ENCODE measurements around the gene UNC13B. TPM values are rescaled to one million over a fixed set of nuclear protein-coding genes. Genes with fewer than 3 reads are reported as not detected.

Gene UNC13B
- total RNA-seq, 1 experiment from 2014 or later = not detected

GRCh38 chr9:35340046-35340445, 178.2 kb downstream of the UNC13B start:
- Histone ChIP-seq H3K4me2 (ENCODE audit: low read depth, low read length, poor library complexity, severe bottlenecking) (no peak overlapping the region), H3K27ac (ENCODE audit: low read length) (no peak overlapping the region), H2AFZ (ENCODE audit: low read length) (no peak overlapping the region), H3K27me3 (ENCODE audit: low read length) (no peaks in the 10 kb centered on the region), H3K4me1 (ENCODE audit: low read length) (no peaks in the 10 kb centered on the region), H4K20me1 (ENCODE audit: insufficient read depth, low read depth, low read length) (no peaks in the 10 kb centered on the region), H3K79me2 (ENCODE audit: low read length) (no peaks in the 10 kb centered on the region), H3K9me2 (replicated peaks; ENCODE audit: insufficient read depth, low read length) (no peaks in the 10 kb centered on the region), H3K9me3 (ENCODE audit: low read length) (no peaks in the 10 kb centered on the region), H3K36me3 (ENCODE audit: insufficient read depth, low read length) (no peaks in the 10 kb centered on the region), H3K9ac (ENCODE audit: low read length) (no peak overlapping the region), H3K4me3 (ENCODE audit: low read length) (no peak overlapping the region)
- DNase-seq = no peak

- H3K4me3 ChIP-seq (ENCODE audit: low read length) = no peak overlapping the region
- H3K27ac ChIP-seq (ENCODE audit: low read length) = no peak overlapping the region
- no peak overlapping the region for H3K9ac ChIP-seq (ENCODE audit: low read length)
- H4K20me1 ChIP-seq (ENCODE audit: insufficient read depth, low read depth, low read length) = no peaks in the 10 kb centered on the region
- no peak overlapping the region for H2AFZ ChIP-seq (ENCODE audit: low read length)
- no peaks in the 10 kb centered on the region for H3K27me3 ChIP-seq (ENCODE audit: low read length)
- H3K36me3 ChIP-seq (ENCODE audit: insufficient read depth, low read length) = no peaks in the 10 kb centered on the region
- no peaks in the 10 kb centered on the region for H3K4me1 ChIP-seq (ENCODE audit: low read length)
- H3K9me2 ChIP-seq (replicated peaks; ENCODE audit: insufficient read depth, low read length) = no peaks in the 10 kb centered on the region
- no peak for DNase-seq
- H3K9me3 ChIP-seq (ENCODE audit: low read length) = no peaks in the 10 kb centered on the region
- H3K79me2 ChIP-seq (ENCODE audit: low read length) = no peaks in the 10 kb centered on the region
- no peak overlapping the region for H3K4me2 ChIP-seq (ENCODE audit: low read depth, low read length, poor library complexity, severe bottlenecking)
Measured at GRCh38 chr9:35341021-35341420, 179.2 kb downstream of the UNC13B start.

- Histone ChIP-seq H2AFZ (ENCODE audit: low read length) (no peak overlapping the region), H3K9me3 (ENCODE audit: low read length) (no peaks in the 10 kb centered on the region), H3K4me1 (ENCODE audit: low read length) (no peaks in the 10 kb centered on the region), H4K20me1 (ENCODE audit: insufficient read depth, low read depth, low read length) (no peaks in the 10 kb centered on the region), H3K79me2 (ENCODE audit: low read length) (no peaks in the 10 kb centered on the region), H3K36me3 (ENCODE audit: insufficient read depth, low read length) (no peaks in the 10 kb centered on the region), H3K27ac (ENCODE audit: low read length) (no peak overlapping the region), H3K4me3 (ENCODE audit: low read length) (no peak overlapping the region), H3K27me3 (ENCODE audit: low read length) (no peaks in the 10 kb centered on the region), H3K4me2 (ENCODE audit: low read depth, low read length, poor library complexity, severe bottlenecking) (no peak overlapping the region), H3K9ac (ENCODE audit: low read length) (no peak overlapping the region), H3K9me2 (replicated peaks; ENCODE audit: insufficient read depth, low read length) (no peaks in the 10 kb centered on the region)
- no peak for DNase-seq
Measured at GRCh38 chr9:35341585-35341984, 179.8 kb downstream of the UNC13B start.

- Histone ChIP-seq H2AFZ (ENCODE audit: low read length) (no peak overlapping the region), H3K4me1 (ENCODE audit: low read length) (no peaks in the 10 kb centered on the region), H3K9me2 (replicated peaks; ENCODE audit: insufficient read depth, low read length) (no peaks in the 10 kb centered on the region), H3K9me3 (ENCODE audit: low read length) (no peaks in the 10 kb centered on the region), H3K9ac (ENCODE audit: low read length) (no peak overlapping the region), H4K20me1 (ENCODE audit: insufficient read depth, low read depth, low read length) (no peaks in the 10 kb centered on the region), H3K27me3 (ENCODE audit: low read length) (no peaks in the 10 kb centered on the region), H3K79me2 (ENCODE audit: low read length) (no peaks in the 10 kb centered on the region), H3K27ac (ENCODE audit: low read length) (no peak overlapping the region), H3K36me3 (ENCODE audit: insufficient read depth, low read length) (no peaks in the 10 kb centered on the region), H3K4me3 (ENCODE audit: low read length) (no peak overlapping the region), H3K4me2 (ENCODE audit: low read depth, low read length, poor library complexity, severe bottlenecking) (no peak overlapping the region)
- DNase-seq = no peak
Measured at GRCh38 chr9:35342221-35342958, 180.6 kb downstream of the UNC13B start.

- Histone ChIP-seq H3K79me2 (ENCODE audit: low read length) (no peaks in the 10 kb centered on the region), H3K27ac (ENCODE audit: low read length) (no peak overlapping the region), H3K9me3 (ENCODE audit: low read length) (no peaks in the 10 kb centered on the region), H3K9ac (ENCODE audit: low read length) (no peak overlapping the region), H3K4me3 (ENCODE audit: low read length) (no peak overlapping the region), H3K4me2 (ENCODE audit: low read depth, low read length, poor library complexity, severe bottlenecking) (no peak overlapping the region), H3K4me1 (ENCODE audit: low read length) (no peaks in the 10 kb centered on the region), H3K9me2 (replicated peaks; ENCODE audit: insufficient read depth, low read length) (no peaks in the 10 kb centered on the region), H3K36me3 (ENCODE audit: insufficient read depth, low read length) (no peaks in the 10 kb centered on the region), H4K20me1 (ENCODE audit: insufficient read depth, low read depth, low read length) (no peaks in the 10 kb centered on the region), H3K27me3 (ENCODE audit: low read length) (0 out of 2 replicates have a peak, but pooled peaks cover 3% of the 10 kb centered on the region), H2AFZ (ENCODE audit: low read length) (no peak overlapping the region)
- DNase-seq = no peak
Measured at GRCh38 chr9:35348109-35348508, 186.3 kb downstream of the UNC13B start.

GRCh38 chr9:35349287-35349990, 187.6 kb downstream of the UNC13B start:
- no peak overlapping the region for H3K27ac ChIP-seq (ENCODE audit: low read length)
- H4K20me1 ChIP-seq (ENCODE audit: insufficient read depth, low read depth, low read length) = no peaks in the 10 kb centered on the region
- H3K4me2 ChIP-seq (ENCODE audit: low read depth, low read length, poor library complexity, severe bottlenecking) = no peak overlapping the region
- H2AFZ ChIP-seq (ENCODE audit: low read length) = no peak overlapping the region
- H3K4me3 ChIP-seq (ENCODE audit: low read length) = no peak overlapping the region
- H3K9me2 ChIP-seq (replicated peaks; ENCODE audit: insufficient read depth, low read length) = no peaks in the 10 kb centered on the region
- no peaks in the 10 kb centered on the region for H3K79me2 ChIP-seq (ENCODE audit: low read length)
- H3K36me3 ChIP-seq (ENCODE audit: insufficient read depth, low read length) = no peaks in the 10 kb centered on the region
- H3K27me3 ChIP-seq (ENCODE audit: low read length) = 0 out of 2 replicates have a peak, but pooled peaks cover 3% of the 10 kb centered on the region
- no peaks in the 10 kb centered on the region for H3K4me1 ChIP-seq (ENCODE audit: low read length)
- H3K9me3 ChIP-seq (ENCODE audit: low read length) = no peaks in the 10 kb centered on the region
- DNase-seq = no peak
- H3K9ac ChIP-seq (ENCODE audit: low read length) = no peak overlapping the region

GRCh38 chr9:35350212-35350611, 188.4 kb downstream of the UNC13B start:
- Histone ChIP-seq H3K4me2 (ENCODE audit: low read depth, low read length, poor library complexity, severe bottlenecking) (no peak overlapping the region), H3K79me2 (ENCODE audit: low read length) (no peaks in the 10 kb centered on the region), H3K9me3 (ENCODE audit: low read length) (no peaks in the 10 kb centered on the region), H2AFZ (ENCODE audit: low read length) (no peak overlapping the region), H3K9ac (ENCODE audit: low read length) (no peak overlapping the region), H3K4me3 (ENCODE audit: low read length) (no peak overlapping the region), H3K4me1 (ENCODE audit: low read length) (no peaks in the 10 kb centered on the region), H3K27ac (ENCODE audit: low read length) (no peak overlapping the region), H3K9me2 (replicated peaks; ENCODE audit: insufficient read depth, low read length) (no peaks in the 10 kb centered on the region), H3K36me3 (ENCODE audit: insufficient read depth, low read length) (no peaks in the 10 kb centered on the region), H3K27me3 (ENCODE audit: low read length) (0 out of 2 replicates have a peak, but pooled peaks cover 3% of the 10 kb centered on the region), H4K20me1 (ENCODE audit: insufficient read depth, low read depth, low read length) (no peaks in the 10 kb centered on the region)
- no peak for DNase-seq

- Histone ChIP-seq H3K4me3 (ENCODE audit: low read length) (no peak overlapping the region), H2AFZ (ENCODE audit: low read length) (no peak overlapping the region), H3K79me2 (ENCODE audit: low read length) (no peaks in the 10 kb centered on the region), H3K9me2 (replicated peaks; ENCODE audit: insufficient read depth, low read length) (no peaks in the 10 kb centered on the region), H3K27ac (ENCODE audit: low read length) (no peak overlapping the region), H3K9ac (ENCODE audit: low read length) (no peak overlapping the region), H3K4me2 (ENCODE audit: low read depth, low read length, poor library complexity, severe bottlenecking) (no peak overlapping the region), H3K4me1 (ENCODE audit: low read length) (no peaks in the 10 kb centered on the region), H3K27me3 (ENCODE audit: low read length) (0 out of 2 replicates have a peak, but pooled peaks cover 3% of the 10 kb centered on the region), H4K20me1 (ENCODE audit: insufficient read depth, low read depth, low read length) (no peaks in the 10 kb centered on the region), H3K36me3 (ENCODE audit: insufficient read depth, low read length) (no peaks in the 10 kb centered on the region), H3K9me3 (ENCODE audit: low read length) (no peaks in the 10 kb centered on the region)
- DNase-seq = no peak
Measured at GRCh38 chr9:35350827-35351549, 189.2 kb downstream of the UNC13B start.

All from Karpas-422 (cell line).